ENCODE results near the gene WNK2. TPM values are rescaled to one million over a fixed set of nuclear protein-coding genes. Genes with fewer than 3 reads are reported as not detected.
"Not testable (repeated sequence)": the region's sequence is repeated elsewhere in the genome, so short reads cannot be mapped to it uniquely, and the experiment has no call there.

Gene WNK2
- total RNA-seq, 2 experiments from 2014 or later, result not detected

- CTCF ChIA-PET, result interaction anchor here (0.6 to 1.4 kb wide), 2 partner anchors 9 to 122 kb away, joined by 3 read pairs; no protein-coding TSS in a partner anchor
- Mint-ChIP-seq H3K27ac (no peak overlapping the region), H3K4me1 (no peaks in the 10 kb centered on the region), H3K4me3 (no peak overlapping the region), H3K27me3 (peaks cover 2% of the 10 kb centered on the region), H3K9me3 (no peaks in the 10 kb centered on the region), H3K36me3 (ENCODE audit: low read depth) (no peaks in the 10 kb centered on the region)
- DNase-seq, result no peak
- POLR2A ChIA-PET, result no interaction called here
Observed at GRCh38 chr9:93326654-93327053, 142.7 kb downstream of the WNK2 start.

- H3K27me3 Mint-ChIP-seq, result peaks cover 2% of the 10 kb centered on the region
- no peak overlapping the region for H3K4me3 Mint-ChIP-seq
- no peak overlapping the region for H3K27ac Mint-ChIP-seq
- H3K36me3 Mint-ChIP-seq (ENCODE audit: low read depth), result no peaks in the 10 kb centered on the region
- DNase-seq, result peak; percentile 0
- ChIA-PET POLR2A (no interaction called here), CTCF (no interaction called here)
- no peaks in the 10 kb centered on the region for H3K9me3 Mint-ChIP-seq
- no peaks in the 10 kb centered on the region for H3K4me1 Mint-ChIP-seq
Observed at GRCh38 chr9:93329629-93330280, 145.8 kb downstream of the WNK2 start.

- Mint-ChIP-seq H3K36me3 (ENCODE audit: low read depth) (no peaks in the 10 kb centered on the region), H3K4me1 (no peaks in the 10 kb centered on the region), H3K27ac (no peak overlapping the region), H3K4me3 (no peak overlapping the region), H3K9me3 (peaks cover 4% of the 10 kb centered on the region), H3K27me3 (peaks cover 2% of the 10 kb centered on the region)
- no peak for DNase-seq
- POLR2A ChIA-PET, result no interaction called here
- CTCF ChIA-PET, result interaction anchor here (1.3 kb wide), 1 partner anchor 10 kb away, joined by 4 read pairs; no protein-coding TSS in a partner anchor
Observed at GRCh38 chr9:93332317-93332716, 148.4 kb downstream of the WNK2 start.

GRCh38 chr9:93336720-93337119 lies 152.8 kb downstream of the WNK2 start:
- DNase-seq, result no peak
- CTCF ChIA-PET, result no interaction called here
- H3K36me3 Mint-ChIP-seq (ENCODE audit: low read depth), result no peaks in the 10 kb centered on the region
- no peaks in the 10 kb centered on the region for H3K4me1 Mint-ChIP-seq
- POLR2A ChIA-PET, result no interaction called here
- H3K27me3 Mint-ChIP-seq, result no peaks in the 10 kb centered on the region
- H3K9me3 Mint-ChIP-seq, result peaks cover 23% of the 10 kb centered on the region
- H3K27ac Mint-ChIP-seq, result no peak overlapping the region
- no peak overlapping the region for H3K4me3 Mint-ChIP-seq

GRCh38 chr9:93338196-93338595 lies 154.3 kb downstream of the WNK2 start:
- H3K4me3 Mint-ChIP-seq; H3K27ac Mint-ChIP-seq; H3K4me1 Mint-ChIP-seq; POLR2A ChIA-PET; H3K27me3 Mint-ChIP-seq; CTCF ChIA-PET; DNase-seq; H3K36me3 Mint-ChIP-seq (ENCODE audit: low read depth): not testable (repeated sequence)
- peaks cover 23% of the 10 kb centered on the region for H3K9me3 Mint-ChIP-seq

GRCh38 chr9:93340091-93340490 lies 156.2 kb downstream of the WNK2 start:
- POLR2A ChIA-PET, result no interaction called here

GRCh38 chr9:93341820-93342219 lies 157.9 kb downstream of the WNK2 start:
- peaks cover 27% of the 10 kb centered on the region for H3K27me3 Mint-ChIP-seq
- H3K27ac Mint-ChIP-seq; H3K4me1 Mint-ChIP-seq; POLR2A ChIA-PET; H3K4me3 Mint-ChIP-seq; H3K36me3 Mint-ChIP-seq (ENCODE audit: low read depth); DNase-seq: not testable (repeated sequence)
- H3K9me3 Mint-ChIP-seq, result peaks cover 19% of the 10 kb centered on the region
- CTCF ChIA-PET, result interaction anchor here (0.8 to 1.3 kb wide), 2 partner anchors 10 to 26 kb away, joined by 4 read pairs; no protein-coding TSS in a partner anchor

More at GRCh38 chr9:93340091-93340490, 156.2 kb downstream of the WNK2 start:
- peaks cover 14% of the 10 kb centered on the region for H3K27me3 Mint-ChIP-seq
- no peak overlapping the region for H3K27ac Mint-ChIP-seq
- no peaks in the 10 kb centered on the region for H3K36me3 Mint-ChIP-seq (ENCODE audit: low read depth)
- peaks cover 23% of the 10 kb centered on the region for H3K9me3 Mint-ChIP-seq
- no peak overlapping the region for H3K4me3 Mint-ChIP-seq
- CTCF ChIA-PET, result no interaction called here
- no peak for DNase-seq
- H3K4me1 Mint-ChIP-seq, result no peaks in the 10 kb centered on the region

- H3K4me3 Mint-ChIP-seq; H3K4me1 Mint-ChIP-seq; H3K36me3 Mint-ChIP-seq (ENCODE audit: low read depth); POLR2A ChIA-PET; DNase-seq; H3K27ac Mint-ChIP-seq: not testable (repeated sequence)
- CTCF ChIA-PET, result interaction anchor here (0.6 to 1.3 kb wide), 2 partner anchors 10 to 252 kb away, joined by 3 to 4 read pairs; no protein-coding TSS in a partner anchor
- Mint-ChIP-seq H3K9me3 (peaks cover 19% of the 10 kb centered on the region), H3K27me3 (peaks cover 29% of the 10 kb centered on the region)
Observed at GRCh38 chr9:93342428-93342827, 158.5 kb downstream of the WNK2 start.

GRCh38 chr9:93343663-93344062 lies 159.7 kb downstream of the WNK2 start:
- Mint-ChIP-seq H3K36me3 (ENCODE audit: low read depth) (peaks cover 1% of the 10 kb centered on the region), H3K9me3 (peaks cover 9% of the 10 kb centered on the region), H3K27me3 (peaks cover 38% of the 10 kb centered on the region), H3K27ac (no peak overlapping the region), H3K4me3 (no peak overlapping the region), H3K4me1 (peaks cover 4% of the 10 kb centered on the region)
- ChIA-PET CTCF (no interaction called here), POLR2A (no interaction called here)
- DNase-seq, result no peak

- CTCF ChIA-PET, result no interaction called here
- POLR2A ChIA-PET, result no interaction called here
- H3K27ac Mint-ChIP-seq, result no peak overlapping the region
- H3K27me3 Mint-ChIP-seq, result peaks cover 40% of the 10 kb centered on the region
- no peak for DNase-seq
- peaks cover 1% of the 10 kb centered on the region for H3K36me3 Mint-ChIP-seq (ENCODE audit: low read depth)
- H3K9me3 Mint-ChIP-seq, result no peaks in the 10 kb centered on the region
- H3K4me1 Mint-ChIP-seq, result peaks cover 4% of the 10 kb centered on the region
- H3K4me3 Mint-ChIP-seq, result no peak overlapping the region
Observed at GRCh38 chr9:93345643-93346230, 161.8 kb downstream of the WNK2 start.

GRCh38 chr9:93346231-93347112 lies 162.5 kb downstream of the WNK2 start:
- Mint-ChIP-seq H3K4me3 (peak overlapping the region; percentile 57), H3K4me1 (peaks cover 4% of the 10 kb centered on the region)

GRCh38 chr9:93347371-93347975 lies 163.5 kb downstream of the WNK2 start:
- H3K27ac Mint-ChIP-seq; H3K36me3 Mint-ChIP-seq (ENCODE audit: low read depth); CTCF ChIA-PET; H3K4me3 Mint-ChIP-seq; H3K4me1 Mint-ChIP-seq; DNase-seq; POLR2A ChIA-PET; H3K9me3 Mint-ChIP-seq: not testable (repeated sequence)
- H3K27me3 Mint-ChIP-seq, result peaks cover 40% of the 10 kb centered on the region

More at GRCh38 chr9:93346231-93347112, 162.5 kb downstream of the WNK2 start:
- POLR2A ChIA-PET, result no interaction called here
- no peak for DNase-seq
- Mint-ChIP-seq H3K9me3 (no peaks in the 10 kb centered on the region), H3K27me3 (peaks cover 40% of the 10 kb centered on the region), H3K36me3 (ENCODE audit: low read depth) (peaks cover 1% of the 10 kb centered on the region), H3K27ac (no peak overlapping the region)
- CTCF ChIA-PET, result no interaction called here
